ENCODE results near the gene TUFT1.

DNA sequence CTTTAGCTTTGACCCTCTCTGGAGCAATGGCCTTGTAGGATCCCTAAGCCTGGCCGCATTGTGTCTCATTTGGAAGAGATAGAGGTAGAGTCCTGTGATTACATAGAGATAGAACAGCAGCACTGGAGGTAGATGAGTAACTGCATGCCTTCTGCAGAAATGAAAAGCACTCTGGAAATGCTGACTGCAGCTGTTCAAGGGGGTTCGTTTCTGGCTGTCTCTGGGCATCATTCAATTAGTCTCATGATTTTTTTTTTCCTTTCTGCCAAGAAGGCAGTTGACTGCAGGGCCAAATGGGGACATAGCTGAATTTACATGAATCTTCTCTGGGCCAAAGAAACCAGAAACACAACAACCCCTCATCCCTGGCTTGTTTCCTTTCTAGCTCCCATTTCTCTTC, 43.7 kb downstream of the TUFT1 start:
- TF ChIP-seq RAD21 (IDR thresholded peaks at IDR 0.05; ENCODE audit: low read depth) (no peak), TCF12 (IDR thresholded peaks at IDR 0.05; ENCODE audit: low read depth) (no peak), TAF1 (IDR thresholded peaks at IDR 0.05; ENCODE audit: low read depth) (no peak), CEBPB (IDR thresholded peaks at IDR 0.05) (no peak), CREB1 (IDR thresholded peaks at IDR 0.05; ENCODE audit: low read depth) (no peak)

All from Ishikawa (cell line).